HG03378 (cell line): Measurements from ENCODE around the gene LARP1.

Experiments
- ATAC-seq: cut with Tn5 transposase; IDR thresholded peaks from one replicate; pipeline ENCODE4 v1.9.1; 2021; ENCODE audit warnings: mild to moderate bottlenecking, moderate library complexity; ENCODE audit not compliant: unreplicated experiment

The LARP1 gene

GRCh38 chr5:154850255-154851062 lies 95.3 kb downstream of the LARP1 start, which contains the start of gene FAXDC2:
TSS of gene FAXDC2 (minus strand) at chr5:154850603. CDS start at chr5:154838178, 12,425 bp downstream.
- ATAC-seq = no peak

- no peak for ATAC-seq
These were observed 96.2 kb downstream of the LARP1 start for GRCh38 chr5:154851351-154851750.

- ATAC-seq = peak; percentile 60
These were observed 102.5 kb downstream of the LARP1 start for GRCh38 chr5:154857530-154858296.

- ATAC-seq = peak; percentile 63
These were observed 103.3 kb downstream of the LARP1 start, which contains the start of gene CNOT8 for GRCh38 chr5:154858297-154858971. TSS of gene CNOT8 (plus strand) at chr5:154858627. CDS start at chr5:154863279, 4,652 bp downstream.

GRCh38 chr5:154858972-154859871 lies 104.0 kb downstream of the LARP1 start:
- peak; percentile 27 for ATAC-seq

GRCh38 chr5:154860123-154860522 lies 104.9 kb downstream of the LARP1 start:
- ATAC-seq = no peak

- ATAC-seq = no peak
These were observed 105.6 kb downstream of the LARP1 start for GRCh38 chr5:154860765-154861164.

GRCh38 chr5:154861946-154862345 lies 106.8 kb downstream of the LARP1 start:
- ATAC-seq = no peak

- ATAC-seq = no peak
These were observed 107.6 kb downstream of the LARP1 start for GRCh38 chr5:154862766-154863165.

- no peak for ATAC-seq
These were observed 108.3 kb downstream of the LARP1 start for GRCh38 chr5:154863291-154864080.

- no peak for ATAC-seq
These were observed 110.4 kb downstream of the LARP1 start for GRCh38 chr5:154865466-154866184.

- no peak for ATAC-seq
These were observed 111.7 kb downstream of the LARP1 start for GRCh38 chr5:154866841-154867240.
